ENCODE measurements around the gene LRRC17. TPM values are rescaled to one million over a fixed set of nuclear protein-coding genes. Genes with fewer than 3 reads are reported as not detected.

LRRC17 gene, protein sequence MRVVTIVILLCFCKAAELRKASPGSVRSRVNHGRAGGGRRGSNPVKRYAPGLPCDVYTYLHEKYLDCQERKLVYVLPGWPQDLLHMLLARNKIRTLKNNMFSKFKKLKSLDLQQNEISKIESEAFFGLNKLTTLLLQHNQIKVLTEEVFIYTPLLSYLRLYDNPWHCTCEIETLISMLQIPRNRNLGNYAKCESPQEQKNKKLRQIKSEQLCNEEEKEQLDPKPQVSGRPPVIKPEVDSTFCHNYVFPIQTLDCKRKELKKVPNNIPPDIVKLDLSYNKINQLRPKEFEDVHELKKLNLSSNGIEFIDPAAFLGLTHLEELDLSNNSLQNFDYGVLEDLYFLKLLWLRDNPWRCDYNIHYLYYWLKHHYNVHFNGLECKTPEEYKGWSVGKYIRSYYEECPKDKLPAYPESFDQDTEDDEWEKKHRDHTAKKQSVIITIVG
- not detected in 5 replicates for total RNA-seq (2022; extraction: Qiagen RNA extraction; ENCODE audit: low read depth)

GRCh38 chr7:102912742-102913141 is at the start of gene LRRC17:
LRRC17 (plus strand) TSS chr7:102913000; CDS start chr7:102933914, 20,914 bp downstream.

Other genes starting within 250 kb of the LRRC17 start
- gene POLR2J2, start 241.3 kb upstream of the LRRC17 start, total RNA-seq (2022; extraction: Qiagen RNA extraction; ENCODE audit: low read depth), result 0.26 to 0.89 TPM (median 0.36 TPM) in 4 of 5 replicates, not detected in the other
- gene FAM185A, start 164.0 kb upstream of the LRRC17 start, total RNA-seq (2022; extraction: Qiagen RNA extraction; ENCODE audit: low read depth), result 5.6 to 8.5 TPM (median 7.4 TPM) in 5 replicates
- gene FBXL13, start 161.8 kb downstream of the LRRC17 start, total RNA-seq (2022; extraction: Qiagen RNA extraction; ENCODE audit: low read depth), result 0.33 to 0.83 TPM (median 0.36 TPM) in 5 replicates
- 26.1 to 41.0 TPM (median 34.6 TPM) in 5 replicates for gene ARMC10, start 162.1 kb downstream of the LRRC17 start, total RNA-seq (2022; extraction: Qiagen RNA extraction; ENCODE audit: low read depth)
- 1.9 to 4.2 TPM (median 3.7 TPM) in 5 replicates for gene NAPEPLD, start 236.1 kb downstream of the LRRC17 start, total RNA-seq (2022; extraction: Qiagen RNA extraction; ENCODE audit: low read depth)